SW 1271 (cell line): ENCODE results near the gene ALPK1.
A peak's percentile ranks its signal among the peaks of the same experiment; 100 is the strongest.
"Not testable (repeated sequence)": the region's sequence is repeated elsewhere in the genome, so short reads cannot be mapped to it uniquely, and the experiment has no call there.

ENCODE experiments used
- DNase-seq, 2 experiments: peaks; one replicate each; lab custom pipeline; 2025; lab: John Stamatoyannopoulos, UW

Gene ALPK1

DNA sequence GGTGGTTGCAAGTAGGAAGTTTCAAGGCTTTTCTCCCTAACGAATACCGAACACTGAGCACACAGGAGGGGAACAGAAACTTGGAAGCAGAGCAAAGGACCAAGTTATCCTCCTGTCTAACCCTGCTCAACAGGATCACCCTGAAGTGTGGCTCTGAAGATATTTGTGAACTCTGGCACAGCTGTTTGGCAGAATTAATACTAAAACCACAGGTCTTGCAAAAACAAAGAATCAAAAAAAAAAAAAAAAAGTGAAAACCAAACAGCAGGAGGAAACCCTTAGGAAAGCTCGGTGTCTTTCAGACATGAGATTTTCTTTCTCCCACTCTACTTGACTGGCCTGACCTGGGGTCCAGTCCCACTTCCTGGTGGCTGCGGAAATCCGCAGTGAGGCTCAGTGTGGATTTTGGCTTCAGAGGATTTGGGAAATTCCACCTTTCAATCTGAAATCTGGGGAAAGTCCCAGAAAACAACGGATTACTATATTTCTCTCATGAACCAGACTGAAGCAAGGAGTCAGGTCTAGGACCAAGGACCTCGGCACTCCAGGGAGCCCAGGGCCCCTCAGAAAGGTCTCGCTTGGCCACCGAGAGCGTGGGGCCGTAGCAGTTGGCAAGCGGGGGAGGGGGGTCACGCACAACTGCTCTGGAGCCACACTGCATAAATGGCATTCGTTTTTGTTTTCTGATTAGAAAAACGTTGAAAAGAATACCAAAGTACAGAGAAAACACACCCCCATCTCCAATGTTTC, 12.3 kb upstream of the ALPK1 start:
- no peak for DNase-seq

DNA sequence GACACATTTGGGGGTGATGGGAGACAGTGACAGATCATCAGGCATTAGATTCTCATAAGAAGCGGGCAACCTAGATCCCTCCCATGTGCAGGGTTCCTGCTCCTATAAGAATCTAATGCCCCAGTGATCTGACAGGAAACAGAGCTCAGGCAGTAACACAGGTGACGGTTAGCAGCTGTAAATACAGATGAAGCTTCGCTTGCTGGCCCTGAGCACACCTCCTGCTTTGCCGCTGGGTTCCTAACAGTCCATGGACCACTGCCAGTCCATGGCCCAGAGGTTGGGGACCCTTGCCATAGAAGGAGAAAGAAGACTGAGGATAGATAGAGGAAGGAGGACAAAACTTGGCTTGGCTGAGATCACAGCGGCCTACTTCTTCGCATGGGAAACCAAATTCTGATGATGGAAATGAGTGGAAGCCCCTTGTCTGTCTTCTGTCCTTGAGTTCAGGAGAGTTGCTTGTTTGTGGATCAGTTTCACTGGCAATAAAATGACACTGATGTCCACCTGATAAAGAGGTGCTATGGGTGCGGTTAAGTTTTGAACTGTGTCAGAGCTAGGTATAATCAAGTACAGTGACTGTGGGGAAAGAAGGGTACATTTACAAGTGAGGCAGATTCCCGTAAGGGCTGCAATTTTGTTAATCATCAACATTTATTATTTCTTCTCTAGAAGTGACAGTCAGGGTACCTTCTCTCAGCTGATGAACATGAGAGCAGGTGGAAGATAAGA, 9.7 kb upstream of the ALPK1 start:
- no peak for DNase-seq

DNA sequence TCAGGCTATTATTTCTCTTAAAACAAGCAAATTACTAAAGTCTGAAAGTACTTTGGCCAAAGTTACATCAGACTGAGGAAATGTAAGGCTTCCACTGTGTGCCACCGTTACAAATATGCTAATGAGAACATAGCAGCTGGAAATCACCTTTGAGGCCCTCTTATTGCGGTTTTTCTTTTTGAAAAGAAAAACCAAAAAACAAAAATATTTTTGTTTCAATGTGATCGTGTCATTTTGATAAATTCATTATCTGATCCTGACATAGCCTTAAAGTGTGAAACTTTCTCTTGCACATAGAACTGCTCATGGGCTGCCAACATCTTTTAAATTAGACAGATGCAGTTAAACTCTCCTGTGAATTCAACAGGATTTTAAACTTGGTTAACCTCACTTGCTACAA, 8.7 kb upstream of the ALPK1 start:
- no peak for DNase-seq

DNA sequence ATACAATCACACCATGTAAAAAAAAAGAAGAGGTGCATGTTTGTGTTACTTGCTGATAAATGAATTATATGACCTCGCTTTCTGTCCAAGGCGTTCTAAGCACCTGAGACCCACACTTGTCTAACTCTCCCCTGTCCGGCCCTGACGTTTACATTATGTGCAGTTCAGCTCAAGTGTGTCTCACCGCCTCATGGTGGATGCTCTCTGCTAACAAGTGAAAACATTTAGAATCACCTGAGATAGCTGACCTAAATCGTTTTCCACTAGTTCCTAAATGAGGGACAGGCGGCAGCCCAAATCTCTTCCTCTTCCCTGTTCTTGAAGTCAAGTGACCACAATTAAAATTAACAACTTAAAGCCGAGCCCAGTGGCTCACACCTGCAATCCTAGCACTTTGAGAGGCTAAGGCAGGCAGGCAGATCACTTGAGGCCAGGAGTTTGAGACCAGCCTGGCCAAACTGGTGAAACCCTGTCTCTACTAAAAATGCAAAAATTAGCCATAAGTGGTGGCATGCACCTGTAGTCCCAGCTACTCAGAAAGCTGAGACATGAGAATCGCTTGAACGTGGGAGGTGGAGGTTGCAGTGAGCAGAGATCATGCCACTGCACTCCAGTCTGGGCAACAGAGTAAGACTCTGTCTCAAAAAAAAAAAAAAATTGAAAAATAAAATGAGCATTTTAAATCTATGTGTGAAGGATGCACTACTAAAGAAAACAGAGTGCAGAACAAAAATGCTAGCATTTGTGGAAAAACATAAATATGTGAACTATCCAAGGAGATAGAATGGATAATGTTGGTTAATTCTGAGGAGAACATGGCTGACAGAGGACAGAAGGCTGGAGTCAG, 7.5 kb upstream of the ALPK1 start:
- DNase-seq: no peak

DNA sequence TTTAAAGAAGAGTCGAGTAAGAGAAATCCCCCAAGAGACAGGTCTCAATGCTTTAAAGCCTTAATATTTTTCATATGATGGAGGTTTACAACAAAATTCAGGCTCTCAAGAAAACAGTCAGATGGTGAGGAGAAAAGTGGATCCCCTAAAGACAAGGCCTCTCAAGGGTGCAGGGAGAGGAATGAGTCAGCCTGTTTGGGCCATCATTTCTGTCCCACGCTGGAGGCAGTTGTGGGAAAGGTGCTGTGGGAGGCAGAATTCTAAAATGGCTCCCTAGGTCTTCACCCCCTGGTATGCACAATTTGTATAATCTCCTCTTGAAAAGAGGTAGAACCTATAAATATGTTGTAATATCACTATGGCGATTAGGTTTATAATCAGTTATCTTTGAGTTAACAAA, 6.8 kb upstream of the ALPK1 start:
- DNase-seq: no peak

DNA sequence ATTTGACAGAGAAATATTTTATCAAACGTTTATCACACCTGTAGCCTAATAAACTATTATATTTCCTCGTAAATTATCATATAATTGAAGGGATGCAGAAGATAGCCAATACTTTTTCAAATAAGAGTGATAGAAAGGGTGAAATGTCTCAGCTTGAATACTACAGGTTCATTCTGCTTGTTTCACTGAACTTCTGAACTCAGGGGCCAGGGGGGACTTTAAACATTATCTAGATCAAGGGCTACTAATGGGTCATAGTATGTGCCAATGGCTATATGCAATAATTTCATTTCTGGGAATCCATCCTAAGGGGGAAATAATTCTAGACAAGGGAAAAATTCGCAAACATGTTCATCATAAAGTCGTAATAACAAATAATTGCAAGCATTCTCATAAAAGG, 2.6 kb downstream of the ALPK1 start:
- DNase-seq: no peak

DNA sequence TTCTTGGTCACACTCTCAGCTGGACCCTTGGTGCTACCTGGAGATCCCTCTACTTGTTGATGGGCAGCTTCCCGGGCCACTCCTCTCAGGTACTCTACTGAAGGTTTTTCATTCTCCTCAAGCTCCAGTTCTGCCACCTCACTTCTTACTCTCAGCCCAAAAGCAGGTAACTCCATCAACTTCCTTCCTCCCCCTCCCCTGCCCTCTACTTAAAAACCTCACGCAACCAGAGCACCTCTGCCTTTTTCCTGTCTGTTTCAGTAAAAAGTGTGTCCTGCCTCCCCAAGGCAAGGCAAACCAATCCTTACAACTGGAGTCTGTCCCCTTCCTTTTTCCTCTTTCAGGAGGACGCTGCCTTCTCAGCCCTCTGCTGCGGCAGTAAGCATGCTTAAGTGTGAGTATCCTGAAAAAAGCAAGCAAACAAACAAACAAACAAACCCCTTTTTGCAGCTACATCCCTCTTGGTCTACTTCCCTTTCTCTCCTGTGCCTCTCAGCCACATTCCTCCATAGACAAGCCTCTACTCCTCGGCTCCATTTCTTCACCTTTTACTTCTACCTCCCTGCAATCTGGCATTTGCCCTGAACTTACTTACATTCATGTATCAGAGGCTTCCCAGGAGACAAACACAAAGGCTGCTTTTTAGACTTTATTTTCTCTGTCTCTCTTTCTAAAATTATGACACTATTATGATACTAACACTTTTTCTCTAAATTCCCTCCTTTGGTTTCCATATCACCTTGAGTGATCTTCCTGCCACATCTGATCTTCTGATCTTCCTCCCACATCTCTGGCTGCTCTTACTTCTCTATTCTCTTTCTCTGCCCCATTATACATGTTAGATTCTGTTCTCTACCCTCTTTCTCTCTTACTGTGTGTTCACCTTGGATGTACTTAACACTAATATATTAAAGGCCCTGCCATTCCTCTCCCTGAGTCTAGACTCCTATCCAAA, 5.4 kb downstream of the ALPK1 start:
- no peak for DNase-seq

DNA sequence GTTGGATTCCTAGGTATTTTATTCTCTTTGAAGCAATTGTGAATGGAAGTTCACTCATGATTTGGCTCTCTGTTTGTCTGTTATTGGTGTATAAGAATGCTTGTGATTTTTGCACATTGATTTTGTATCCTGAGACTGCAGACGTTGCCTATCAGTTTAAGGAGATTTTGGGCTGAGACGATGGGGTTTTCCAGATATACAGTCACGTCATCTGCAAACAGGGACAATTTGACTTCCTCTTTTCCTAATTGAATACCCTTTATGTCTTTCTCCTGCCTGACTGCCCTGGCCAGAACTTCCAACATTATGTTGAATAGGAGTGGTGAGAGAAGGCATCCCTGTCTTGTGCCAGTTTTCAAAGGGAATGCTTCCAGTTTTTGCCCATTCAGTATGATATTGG, 8.3 kb downstream of the ALPK1 start:
- DNase-seq: not testable (repeated sequence)

DNA sequence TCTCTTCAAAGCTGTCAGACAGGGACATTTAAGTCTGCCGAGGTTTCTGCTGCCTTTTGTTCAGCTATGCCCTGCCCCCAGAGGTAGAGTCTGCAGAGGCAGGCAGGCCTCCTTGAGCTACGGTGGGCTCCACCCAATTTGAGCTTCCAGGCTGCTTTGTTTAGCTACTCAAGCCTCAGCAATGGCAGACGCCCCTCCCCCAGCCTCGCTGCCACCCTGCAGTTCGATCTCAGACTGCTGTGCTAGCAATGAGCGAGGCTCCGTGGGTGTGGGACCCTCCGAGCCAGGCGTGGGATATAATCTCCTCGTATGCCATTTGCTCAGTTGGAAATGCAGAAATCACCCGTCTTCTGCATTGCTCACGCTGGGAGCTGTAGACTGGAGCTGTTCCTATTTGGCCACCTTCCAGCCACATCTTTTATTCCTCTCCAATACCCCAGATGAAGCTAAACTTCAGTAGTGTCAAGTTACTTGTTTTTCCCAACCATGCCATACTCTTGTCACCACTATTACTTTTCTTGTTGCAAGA, 12.2 kb downstream of the ALPK1 start:
- not testable (repeated sequence) for DNase-seq

DNA sequence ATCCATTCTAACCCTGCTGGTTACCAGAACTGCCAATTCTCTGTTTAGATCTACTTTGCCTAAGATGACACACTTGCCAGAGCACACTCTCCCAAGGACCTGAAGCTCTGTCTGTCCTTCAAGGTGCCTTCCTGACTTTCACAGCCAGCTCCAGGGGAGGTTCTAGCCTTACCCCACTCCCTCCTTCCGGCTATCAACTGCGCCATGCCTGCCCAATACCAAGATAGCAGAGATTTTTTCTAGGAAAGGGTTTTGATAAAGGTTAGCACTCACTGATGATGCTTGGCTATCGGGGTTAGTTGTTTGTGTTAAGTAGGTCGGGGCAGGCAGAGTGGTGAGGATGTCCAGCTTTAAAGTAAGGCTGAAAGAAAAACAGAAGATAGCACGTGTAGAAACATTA, 14.3 kb downstream of the ALPK1 start:
- no peak for DNase-seq

DNA sequence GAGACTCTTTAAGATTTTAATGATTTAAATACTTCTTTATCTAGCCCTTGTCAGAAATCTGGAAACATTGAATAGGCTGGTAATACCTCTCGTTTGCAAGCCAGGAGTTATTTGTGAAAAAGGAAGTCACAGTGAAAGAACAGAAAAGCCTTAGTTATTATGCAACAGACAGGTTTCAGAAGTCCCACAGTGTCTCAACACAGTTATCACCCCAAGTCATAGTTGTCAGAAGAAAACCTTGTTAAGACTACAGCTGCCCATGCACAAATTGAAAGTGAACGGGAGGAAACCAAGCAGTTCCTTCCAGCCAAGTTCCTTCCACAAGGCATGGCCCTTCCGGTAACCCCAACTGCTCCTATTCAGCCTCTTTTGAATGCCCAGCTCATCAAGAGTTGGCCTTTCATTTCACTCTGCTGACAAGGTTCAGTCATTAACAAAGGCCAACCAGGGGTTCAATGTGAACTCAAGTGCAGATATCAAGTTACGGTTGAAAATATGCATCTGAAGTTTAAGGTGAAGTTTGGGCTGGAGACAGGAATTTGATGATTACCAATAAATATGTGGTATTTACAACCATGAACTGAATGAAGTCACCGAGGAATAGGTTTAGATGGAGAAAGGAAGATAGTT, 15.6 kb downstream of the ALPK1 start:
- DNase-seq: no peak

DNA sequence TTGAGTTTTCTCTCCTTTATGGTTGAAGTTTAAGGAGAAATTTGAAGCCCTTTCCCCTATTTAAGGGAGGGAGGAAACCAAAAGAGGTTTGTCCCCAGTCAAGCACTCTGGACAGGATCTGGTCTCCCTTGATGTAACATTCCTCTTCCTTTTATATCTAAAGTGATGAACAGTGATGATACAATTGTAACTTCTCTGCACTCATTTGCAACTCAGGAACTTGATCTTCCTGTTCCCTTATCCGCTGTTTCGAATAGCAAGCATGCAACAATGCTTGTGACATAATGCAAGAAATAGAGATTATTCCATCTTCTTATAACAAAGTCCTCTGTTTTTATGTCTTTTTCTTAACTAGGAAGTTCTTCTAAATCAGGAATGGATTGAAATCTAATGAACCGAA, 18.3 kb downstream of the ALPK1 start:
- DNase-seq: no peak

DNA sequence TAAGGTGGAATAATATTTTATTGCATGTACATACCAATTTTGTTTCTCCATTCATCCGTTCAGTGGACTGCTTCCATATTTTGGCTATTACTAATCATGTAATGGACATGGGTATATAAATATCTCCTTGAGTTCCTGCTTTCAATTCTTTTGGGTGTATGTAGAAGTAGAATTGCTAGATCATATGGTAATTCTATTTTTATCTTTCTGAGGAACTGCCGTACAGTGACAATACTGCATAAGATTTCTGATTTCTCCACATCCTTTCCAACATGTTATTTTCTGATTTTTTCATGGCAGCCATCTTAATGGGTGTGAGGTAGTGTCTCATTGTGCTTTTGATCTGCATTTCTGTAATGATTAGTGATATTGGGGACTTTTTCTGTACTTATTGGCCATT, 19.2 kb downstream of the ALPK1 start:
- DNase-seq: no peak

DNA sequence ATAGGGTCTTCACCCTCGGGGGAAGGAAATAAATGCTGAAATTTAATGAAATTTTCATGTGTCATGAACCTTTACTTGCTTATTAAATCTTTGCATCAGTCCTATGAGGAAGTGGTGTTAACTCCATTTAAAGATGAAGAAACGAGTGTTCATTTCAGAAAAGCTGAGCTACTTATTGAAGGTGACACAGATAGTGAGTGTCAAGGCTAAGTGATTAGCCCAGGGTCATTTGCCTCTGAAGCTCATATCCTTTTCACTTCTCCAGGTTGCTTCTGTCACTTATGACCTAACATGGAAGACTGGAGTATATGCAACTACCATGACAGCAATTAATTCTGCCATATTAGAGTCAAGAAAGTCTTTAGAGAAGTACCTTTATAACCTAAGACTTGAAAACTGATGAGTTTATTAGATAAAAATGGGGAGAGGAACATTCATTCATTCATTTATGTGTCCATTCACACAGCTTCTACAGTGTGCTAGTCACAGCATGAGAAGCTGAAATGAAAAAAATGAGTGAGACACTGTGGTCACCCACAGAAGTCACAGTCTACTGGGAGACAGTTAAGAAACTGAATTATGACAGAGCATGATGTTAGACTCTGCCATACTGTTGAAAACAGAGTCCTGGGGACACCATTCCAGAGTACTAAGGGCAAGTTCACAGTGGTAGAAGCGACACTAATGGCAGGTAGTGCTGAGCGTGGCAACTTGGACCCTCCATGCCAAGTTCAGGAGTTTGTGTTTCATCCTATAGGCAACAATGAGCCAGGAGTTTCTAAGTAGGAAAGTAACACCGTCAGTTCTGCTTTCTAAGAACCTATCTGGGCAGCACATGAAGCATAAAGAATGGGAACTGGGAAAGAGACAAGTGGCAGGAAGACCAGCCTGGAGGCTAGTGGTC, 21.3 kb downstream of the ALPK1 start:
- DNase-seq: no peak

DNA sequence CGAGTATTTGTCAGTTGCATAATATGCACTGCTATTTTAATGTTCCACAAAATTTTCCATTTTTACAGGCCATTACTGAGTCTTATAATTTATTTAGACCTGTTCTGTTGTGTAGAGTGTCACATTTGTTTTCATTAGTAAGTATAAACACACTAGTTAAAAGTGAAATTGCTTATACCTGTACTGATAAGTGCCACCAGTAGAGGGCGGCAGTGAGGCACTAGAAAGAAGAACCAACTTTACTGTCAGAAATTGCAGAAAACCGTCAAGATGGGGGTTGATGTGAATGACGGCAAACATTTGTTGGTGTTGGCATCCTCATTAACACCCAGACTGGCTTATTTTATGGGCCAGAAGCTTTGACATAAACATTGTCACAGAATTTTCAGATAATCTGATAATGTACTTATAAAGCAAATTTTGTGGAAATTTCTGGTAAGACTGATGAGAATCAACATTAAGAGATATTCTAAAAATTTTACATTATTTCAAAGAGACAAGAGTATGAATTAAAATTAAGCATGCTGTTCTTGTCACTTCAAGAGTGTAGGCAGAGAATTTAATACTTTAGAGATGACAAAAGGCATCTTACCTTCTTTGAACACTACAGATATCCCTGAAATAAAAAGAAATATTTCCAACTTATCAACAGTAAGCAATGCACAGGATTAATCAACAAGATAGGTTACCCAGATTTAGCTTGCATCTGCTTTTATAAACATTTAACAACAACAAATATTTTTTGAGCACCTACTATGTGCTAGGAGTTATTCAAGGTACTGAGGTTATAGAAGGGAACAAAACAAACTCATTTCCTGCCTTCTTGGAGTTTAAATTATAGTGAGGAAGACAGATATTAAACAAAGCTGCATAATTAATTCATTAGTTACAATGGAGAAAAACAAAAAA, 24.9 kb downstream of the ALPK1 start:
- DNase-seq: peak in 1 of 2 experiments; percentile 42

DNA sequence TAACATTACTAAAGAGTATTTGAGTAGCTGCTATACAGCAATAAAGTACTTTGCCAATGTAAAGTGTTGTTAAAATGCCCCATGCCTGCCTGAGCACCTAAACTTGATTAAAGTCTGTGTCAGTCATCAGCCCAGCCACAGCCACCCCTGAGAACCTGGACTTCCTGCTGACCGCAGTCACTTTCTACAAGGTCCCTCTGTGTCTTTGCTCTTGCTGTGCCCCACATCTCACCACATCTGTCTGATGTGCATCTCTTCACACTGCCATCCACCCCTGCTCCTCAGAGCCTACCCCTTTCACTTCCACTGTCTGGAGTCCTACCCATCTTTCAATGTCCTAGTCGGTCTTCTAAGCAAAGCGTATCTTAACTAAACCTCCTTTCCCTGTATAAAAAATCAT, 25.7 kb downstream of the ALPK1 start:
- no peak for DNase-seq

DNA sequence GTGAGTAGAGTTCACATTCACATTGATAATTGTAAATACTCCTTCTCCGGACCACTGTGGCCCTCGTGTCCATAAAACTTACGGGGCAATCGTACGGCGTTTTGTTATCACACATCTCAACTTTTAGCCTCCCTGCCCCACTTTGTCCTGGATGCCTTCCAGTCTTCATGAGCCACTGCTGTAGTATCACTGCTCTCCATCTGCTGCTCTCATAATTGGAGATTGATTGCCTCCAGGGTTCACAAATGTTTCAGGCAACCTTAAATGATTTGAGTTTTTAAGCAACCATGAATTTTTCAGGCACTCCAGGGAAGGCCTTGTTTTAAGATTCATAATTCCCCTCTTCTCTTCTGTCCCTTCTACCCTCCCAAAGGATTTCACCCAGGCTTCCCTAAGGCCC, 28.4 kb downstream of the ALPK1 start:
- no peak for DNase-seq

DNA sequence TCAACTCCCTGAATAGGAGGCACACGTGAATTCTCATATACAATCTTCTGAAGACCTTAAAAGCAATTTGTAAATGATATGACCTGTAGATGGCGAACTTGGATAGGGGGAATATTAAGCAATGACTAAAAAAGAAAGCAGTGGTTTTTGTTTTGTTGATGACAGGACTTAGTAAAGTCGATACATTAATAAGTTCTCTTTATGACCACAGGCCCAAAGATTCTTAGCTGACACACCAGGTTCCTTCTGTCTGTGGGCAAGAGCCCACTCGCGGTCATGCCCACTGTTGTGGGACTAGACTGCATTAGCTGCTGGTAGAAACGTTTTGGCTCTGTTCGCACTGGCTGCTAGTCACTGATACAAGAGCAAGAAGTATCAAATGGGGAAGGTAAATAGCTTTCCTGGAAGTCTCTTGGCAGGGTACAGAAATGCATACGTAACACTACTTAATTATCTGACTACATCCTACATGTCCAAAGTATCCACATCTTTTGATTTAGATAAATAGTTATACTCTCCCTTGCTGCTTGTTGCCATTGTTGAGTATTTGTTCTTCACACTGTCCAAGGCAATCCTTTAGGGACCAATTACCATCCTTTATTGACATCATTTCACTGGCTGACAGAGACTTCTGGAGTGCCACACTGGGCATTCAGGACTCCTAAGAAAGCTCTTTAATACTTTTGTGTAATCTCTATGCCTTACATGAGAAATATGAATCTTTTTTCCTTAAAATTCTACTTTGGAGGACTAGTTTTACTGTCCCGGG, 31.0 kb downstream of the ALPK1 start:
- peak in 1 of 2 experiments; percentile 37 for DNase-seq
